WTC11 (cell line): Measurements from ENCODE around the gene VWA8. TPM values are rescaled to one million over a fixed set of nuclear protein-coding genes. Genes with fewer than 3 reads are reported as not detected.

Experiments used
- ATAC-seq: fragments of 200-7000 bp; cut with Tn5 transposase; 2 replicates; pipeline ENCODE4 v1.10.0; 2021; ENCODE audit warnings: mild to moderate bottlenecking, moderate library complexity
- CTCF ChIA-PET: fragments of 300-600 bp; sonication (Branson Sonifier 250); formaldehyde crosslinking; loops from one replicate; lab custom pipeline; 2021; ENCODE audit warnings: antibody characterized with exemption; lab: Charles Lee
- POLR2A ChIA-PET: fragments of 350-600 bp; sonication (Branson Sonifier 250); formaldehyde crosslinking; loops from one replicate; lab custom pipeline; 2021; ENCODE audit warnings: antibody characterized with exemption; lab: Charles Lee
- DNase-seq: peaks from one replicate; pipeline ENCODE4 v3.0.0; 2021; ENCODE audit warnings: low spot score
- H3K27ac Mint-ChIP-seq: 2 replicates; pipeline ENCODE4 v1.8.0; 2021; ENCODE audit warnings: mixed read lengths
- H3K27me3 Mint-ChIP-seq: 2 replicates; pipeline ENCODE4 v1.8.0; 2021; ENCODE audit warnings: low read depth, mild to moderate bottlenecking, moderate library complexity, mixed read lengths
- H3K36me3 Mint-ChIP-seq: 2 replicates; pipeline ENCODE4 v1.8.0; 2021; ENCODE audit warnings: mixed read lengths
- H3K4me1 Mint-ChIP-seq: 2 replicates; pipeline ENCODE4 v1.8.0; 2022; ENCODE audit warnings: mixed read lengths
- H3K4me3 Mint-ChIP-seq: 2 replicates; pipeline ENCODE4 v1.8.0; 2021; ENCODE audit warnings: mild to moderate bottlenecking, moderate library complexity, mixed read lengths
- H3K9me3 Mint-ChIP-seq: 2 replicates; pipeline ENCODE4 v1.8.0; 2021; ENCODE audit warnings: mixed read lengths
- CREM ChIP-seq: sonication (generic); formaldehyde crosslinking; IDR thresholded peaks from 2 replicates; pipeline ENCODE4 v1.8.1; 2022; ENCODE audit warnings: mild to moderate bottlenecking, missing genetic modification reagents, moderate library complexity
- ESRRA ChIP-seq: sonication (generic); formaldehyde crosslinking; IDR thresholded peaks from 2 replicates; pipeline ENCODE4 v1.8.1; 2022; ENCODE audit warnings: mild to moderate bottlenecking, missing genetic modification reagents, borderline replicate concordance
- GABPB1 ChIP-seq: sonication (generic); formaldehyde crosslinking; IDR thresholded peaks from 2 replicates; pipeline ENCODE4 v1.8.1; 2023; ENCODE audit warnings: mild to moderate bottlenecking, missing genetic modification reagents
- GTF2I ChIP-seq: fragments of 250-450 bp; sonication (Bioruptor Pico); conservative IDR thresholded peaks from 2 replicates; pipeline ENCODE4 v1.4.0; 2021; ENCODE audit warnings: mild to moderate bottlenecking
- IRF2 ChIP-seq: sonication (generic); formaldehyde crosslinking; IDR thresholded peaks from 2 replicates; pipeline ENCODE4 v1.8.0; 2022; ENCODE audit warnings: low read depth, missing genetic modification reagents, borderline replicate concordance
- NFE2L1 ChIP-seq: sonication (generic); formaldehyde crosslinking; IDR thresholded peaks from 2 replicates; pipeline ENCODE4 v1.8.1; 2023; ENCODE audit warnings: missing genetic modification reagents
- PRRX2 ChIP-seq: fragments of 250-450 bp; sonication (Bioruptor Pico); IDR thresholded peaks from 2 replicates; pipeline ENCODE4 v1.8.0; 2021; ENCODE audit warnings: mild to moderate bottlenecking
- RELA ChIP-seq: sonication (generic); formaldehyde crosslinking; IDR thresholded peaks from 2 replicates; pipeline ENCODE4 v1.8.1; 2022; ENCODE audit warnings: missing genetic modification reagents, mild to moderate bottlenecking, borderline replicate concordance
- SOX15 ChIP-seq: fragments of 250-450 bp; sonication (Bioruptor Pico); IDR thresholded peaks from 2 replicates; pipeline ENCODE4 v1.9.0; 2021; ENCODE audit warnings: mild to moderate bottlenecking
- TEAD1 ChIP-seq: sonication (generic); formaldehyde crosslinking; IDR thresholded peaks from 2 replicates; pipeline ENCODE4 v1.8.0; 2022; ENCODE audit warnings: mild to moderate bottlenecking, missing genetic modification reagents
- TP53 ChIP-seq: sonication (generic); formaldehyde crosslinking; IDR thresholded peaks from 2 replicates; pipeline ENCODE4 v1.8.1; 2023; ENCODE audit warnings: mild to moderate bottlenecking, missing genetic modification reagents
- ZBTB21 ChIP-seq: sonication (generic); formaldehyde crosslinking; IDR thresholded peaks from 2 replicates; pipeline ENCODE4 v1.8.1; 2023; ENCODE audit warnings: mild to moderate bottlenecking, missing genetic modification reagents, borderline replicate concordance
- ZNF219 ChIP-seq: sonication (generic); formaldehyde crosslinking; IDR thresholded peaks from 2 replicates; pipeline ENCODE4 v1.8.0; 2023; ENCODE audit warnings: missing genetic modification reagents, mild to moderate bottlenecking, borderline replicate concordance
- ZNF232 ChIP-seq: sonication (generic); formaldehyde crosslinking; IDR thresholded peaks from 2 replicates; pipeline ENCODE4 v1.8.0; 2022; ENCODE audit warnings: mild to moderate bottlenecking, missing genetic modification reagents
- ZNF396 ChIP-seq: fragments of 250-450 bp; sonication (Bioruptor Pico); IDR thresholded peaks from 2 replicates; pipeline ENCODE4 v1.8.0; 2021; ENCODE audit warnings: mild to moderate bottlenecking, moderate library complexity, borderline replicate concordance
- ZNF416 ChIP-seq: fragments of 250-450 bp; sonication (Bioruptor Pico); IDR thresholded peaks from 2 replicates; pipeline ENCODE4 v1.9.0; 2021; ENCODE audit warnings: mild to moderate bottlenecking, inconsistent platforms
- total RNA-seq: library from RNA; stranded (reverse); gene quantifications from 3 replicates; pipeline ENCODE4 v1.2.3, GENCODE V29; 2021
- TF ChIP-seq, protein P1 (sequence below): sonication (generic); formaldehyde crosslinking; IDR thresholded peaks from 2 replicates; pipeline ENCODE4 v1.8.0; 2023; ENCODE audit warnings: missing genetic modification reagents
- TF ChIP-seq, protein P2 (sequence below): sonication (generic); formaldehyde crosslinking; conservative IDR thresholded peaks from 2 replicates; pipeline ENCODE4 v1.8.1; 2022; ENCODE audit warnings: mild to moderate bottlenecking, missing genetic modification reagents
- TF ChIP-seq, protein P3 (sequence below): fragments of 250-450 bp; sonication (Bioruptor Pico); IDR thresholded peaks from 2 replicates; pipeline ENCODE4 v2.1.2; 2022; ENCODE audit warnings: mild to moderate bottlenecking, moderate library complexity
- TF ChIP-seq, protein P4 (sequence below): sonication (generic); formaldehyde crosslinking; IDR thresholded peaks from 2 replicates; pipeline ENCODE4 v1.8.1; 2022; ENCODE audit warnings: missing genetic modification reagents, borderline replicate concordance

VWA8 gene
- total RNA-seq, 1 experiment from 2014 or later: 19.9 TPM

DNA sequence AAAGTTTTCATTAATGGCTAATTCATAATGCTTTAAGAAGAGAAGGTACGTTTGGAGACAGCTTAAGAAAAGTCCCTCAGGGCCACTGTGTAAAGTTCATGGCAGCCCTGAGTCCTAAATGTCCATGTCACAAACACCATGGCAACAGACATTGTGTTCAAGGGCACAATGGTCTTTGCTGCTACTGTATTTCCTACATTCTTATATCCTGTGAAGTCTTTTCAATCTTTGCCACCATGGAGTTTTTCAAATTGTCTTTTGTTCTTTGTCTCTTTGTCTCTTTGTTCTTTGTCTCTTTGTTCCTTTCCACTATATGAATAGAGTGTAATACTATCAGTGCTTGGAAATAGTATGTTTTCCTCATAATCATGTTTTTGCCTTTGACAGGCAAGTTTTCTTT is 178.8 kb downstream of the VWA8 start:
- ChIA-PET POLR2A (no interaction called here), CTCF (no interaction called here)
- H3K27me3 Mint-ChIP-seq: no peaks in the 10 kb centered on the region
- DNase-seq: no peak
- H3K9me3 Mint-ChIP-seq: no peaks in the 10 kb centered on the region
- H3K4me3 Mint-ChIP-seq: no peak overlapping the region
- ATAC-seq: no peak; the same call in 1 of the 2 replicates
- H3K27ac Mint-ChIP-seq: no peak overlapping the region
- no peak for TF ChIP-seq ZBTB21 (CRISPR knock-in tag)
- TF ChIP-seq ZNF232 (CRISPR knock-in tag): no peak
- TF ChIP-seq, protein P1, sequence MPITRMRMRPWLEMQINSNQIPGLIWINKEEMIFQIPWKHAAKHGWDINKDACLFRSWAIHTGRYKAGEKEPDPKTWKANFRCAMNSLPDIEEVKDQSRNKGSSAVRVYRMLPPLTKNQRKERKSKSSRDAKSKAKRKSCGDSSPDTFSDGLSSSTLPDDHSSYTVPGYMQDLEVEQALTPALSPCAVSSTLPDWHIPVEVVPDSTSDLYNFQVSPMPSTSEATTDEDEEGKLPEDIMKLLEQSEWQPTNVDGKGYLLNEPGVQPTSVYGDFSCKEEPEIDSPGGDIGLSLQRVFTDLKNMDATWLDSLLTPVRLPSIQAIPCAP: no peak
- no peak for TF ChIP-seq ESRRA
- TF ChIP-seq TEAD1: no peak
- no peak for TF ChIP-seq CREM (CRISPR knock-in tag)
- H3K4me1 Mint-ChIP-seq: no peaks in the 10 kb centered on the region
- H3K36me3 Mint-ChIP-seq: no peaks in the 10 kb centered on the region

DNA sequence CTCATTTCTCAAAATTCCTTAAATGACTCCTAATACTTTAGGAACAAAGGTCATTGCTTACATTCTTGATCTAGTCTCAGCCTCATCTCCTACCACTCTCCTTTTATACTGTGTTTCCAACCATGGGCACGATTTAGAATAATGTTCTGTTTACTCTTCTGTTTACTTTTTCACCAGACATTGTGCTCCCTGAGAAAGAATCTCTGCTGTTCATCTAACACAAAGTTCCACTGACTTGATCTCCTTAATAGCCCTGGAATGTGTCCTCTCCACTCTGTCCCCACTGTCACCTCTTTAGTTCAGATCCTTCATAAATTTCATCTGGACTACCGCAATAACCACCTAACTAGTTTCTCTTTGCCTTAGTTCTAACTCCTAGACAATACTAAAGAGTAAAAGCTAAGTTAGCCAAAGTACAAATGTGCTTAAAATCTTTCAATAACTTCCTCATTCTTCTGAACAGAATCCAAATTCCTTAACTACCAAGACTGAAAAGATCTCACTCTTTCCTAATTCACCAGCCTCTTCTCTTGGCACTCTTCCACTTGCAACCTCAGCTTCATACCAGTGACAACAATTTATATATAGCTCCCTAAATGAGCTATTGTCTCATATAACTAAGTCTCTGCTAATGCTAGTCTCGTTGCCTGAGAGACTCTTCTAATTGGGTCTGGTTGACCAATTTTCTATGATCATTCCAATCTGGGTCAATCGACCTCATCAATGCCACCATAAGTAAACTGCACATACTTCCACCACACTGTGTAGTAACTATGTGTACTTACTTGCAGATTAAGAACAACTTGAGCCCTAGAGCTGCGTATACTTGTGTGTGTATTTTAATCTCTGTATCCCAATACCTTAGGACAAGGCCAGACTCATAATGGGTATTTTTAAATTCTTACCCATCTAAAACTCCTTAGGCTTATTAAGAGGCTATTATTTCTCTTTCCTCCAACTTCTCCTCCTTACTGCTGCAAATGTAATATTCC is 179.9 kb downstream of the VWA8 start:
- ChIA-PET POLR2A (no interaction called here), CTCF (interaction anchor here (0.5 kb wide), 1 partner anchor 798 kb away, joined by 3 read pairs; no protein-coding TSS in a partner anchor)
- no peak for DNase-seq
- no peak overlapping the region for H3K4me3 Mint-ChIP-seq
- no peak for TF ChIP-seq GABPB1 (CRISPR knock-in tag)
- TF ChIP-seq NFE2L1: no peak
- TF ChIP-seq TP53 (CRISPR knock-in tag): no peak
- TF ChIP-seq ZNF219 (CRISPR knock-in tag): no peak
- TF ChIP-seq, protein P2, sequence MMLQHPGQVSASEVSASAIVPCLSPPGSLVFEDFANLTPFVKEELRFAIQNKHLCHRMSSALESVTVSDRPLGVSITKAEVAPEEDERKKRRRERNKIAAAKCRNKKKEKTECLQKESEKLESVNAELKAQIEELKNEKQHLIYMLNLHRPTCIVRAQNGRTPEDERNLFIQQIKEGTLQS (CRISPR knock-in tag): no peak
- no peak for TF ChIP-seq SOX15 (CRISPR knock-in tag)
- TF ChIP-seq, protein P3, sequence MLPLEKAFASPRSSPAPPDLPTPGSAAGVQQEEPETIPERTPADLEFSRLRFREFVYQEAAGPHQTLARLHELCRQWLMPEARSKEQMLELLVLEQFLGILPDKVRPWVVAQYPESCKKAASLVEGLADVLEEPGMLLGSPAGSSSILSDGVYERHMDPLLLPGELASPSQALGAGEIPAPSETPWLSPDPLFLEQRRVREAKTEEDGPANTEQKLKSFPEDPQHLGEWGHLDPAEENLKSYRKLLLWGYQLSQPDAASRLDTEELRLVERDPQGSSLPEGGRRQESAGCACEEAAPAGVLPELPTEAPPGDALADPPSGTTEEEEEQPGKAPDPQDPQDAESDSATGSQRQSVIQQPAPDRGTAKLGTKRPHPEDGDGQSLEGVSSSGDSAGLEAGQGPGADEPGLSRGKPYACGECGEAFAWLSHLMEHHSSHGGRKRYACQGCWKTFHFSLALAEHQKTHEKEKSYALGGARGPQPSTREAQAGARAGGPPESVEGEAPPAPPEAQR: no peak
- TF ChIP-seq, protein P4, sequence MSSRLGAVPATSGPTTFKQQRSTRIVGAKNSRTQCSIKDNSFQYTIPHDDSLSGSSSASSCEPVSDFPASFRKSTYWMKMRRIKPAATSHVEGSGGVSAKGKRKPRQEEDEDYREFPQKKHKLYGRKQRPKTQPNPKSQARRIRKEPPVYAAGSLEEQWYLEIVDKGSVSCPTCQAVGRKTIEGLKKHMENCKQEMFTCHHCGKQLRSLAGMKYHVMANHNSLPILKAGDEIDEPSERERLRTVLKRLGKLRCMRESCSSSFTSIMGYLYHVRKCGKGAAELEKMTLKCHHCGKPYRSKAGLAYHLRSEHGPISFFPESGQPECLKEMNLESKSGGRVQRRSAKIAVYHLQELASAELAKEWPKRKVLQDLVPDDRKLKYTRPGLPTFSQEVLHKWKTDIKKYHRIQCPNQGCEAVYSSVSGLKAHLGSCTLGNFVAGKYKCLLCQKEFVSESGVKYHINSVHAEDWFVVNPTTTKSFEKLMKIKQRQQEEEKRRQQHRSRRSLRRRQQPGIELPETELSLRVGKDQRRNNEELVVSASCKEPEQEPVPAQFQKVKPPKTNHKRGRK: no peak
- TF ChIP-seq ZNF396 (CRISPR knock-in tag): no peak
- no peak for TF ChIP-seq PRRX2
- TF ChIP-seq RELA (CRISPR knock-in tag): no peak
- no peak for TF ChIP-seq IRF2 (CRISPR knock-in tag)
- TF ChIP-seq, protein P1: no peak
- no peak for TF ChIP-seq ZNF416 (CRISPR knock-in tag)
- TF ChIP-seq GTF2I (CRISPR knock-in tag): no peak
- H3K9me3 Mint-ChIP-seq: no peaks in the 10 kb centered on the region
- no peaks in the 10 kb centered on the region for H3K27me3 Mint-ChIP-seq
- H3K27ac Mint-ChIP-seq: no peak overlapping the region
- no peak for ATAC-seq
- H3K36me3 Mint-ChIP-seq: no peaks in the 10 kb centered on the region
- no peaks in the 10 kb centered on the region for H3K4me1 Mint-ChIP-seq
